Measurements from ENCODE around the gene CYP26B1.

The CYP26B1 gene

DNA sequence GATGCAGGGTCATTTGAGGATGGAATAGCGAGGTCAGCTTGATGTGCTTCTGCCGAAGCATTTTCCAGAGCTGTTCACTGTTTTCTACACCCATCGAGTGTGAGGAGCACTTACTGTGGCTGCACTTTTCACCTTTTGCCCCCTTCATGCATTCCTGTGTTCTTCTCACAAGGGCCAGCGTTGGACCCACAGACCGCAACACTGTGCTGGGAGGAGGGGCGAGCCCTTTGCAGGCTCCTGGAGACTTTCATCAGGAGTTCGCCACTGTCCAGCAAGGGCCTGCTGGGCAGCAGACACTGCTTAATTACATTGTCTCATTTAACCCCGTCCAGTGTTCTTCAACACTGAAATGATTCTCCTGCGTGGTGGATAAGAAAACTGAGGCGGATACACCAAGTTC, 29.9 kb downstream of the CYP26B1 start:
- no peak overlapping the region for H3K27ac ChIP-seq (ENCODE audit: low read depth, low read length)
- no peaks in the 10 kb centered on the region for H3K27me3 ChIP-seq (ENCODE audit: control insufficient read depth in 1 of 2, insufficient read depth in 2 of 2, low read length in 2 of 2)
- no peaks in the 10 kb centered on the region for H3K36me3 ChIP-seq (ENCODE audit: control insufficient read depth in 1 of 2, insufficient read depth in 2 of 2, low read length in 2 of 2)
- H3K4me3 ChIP-seq (ENCODE audit: low read depth in 1 of 2, low read length in 2 of 2), result no peak overlapping the region
- peaks cover 0 to 4% of the 10 kb centered on the region in 2 donors for H3K4me1 ChIP-seq (ENCODE audit: control insufficient read depth in 1 of 2, insufficient read depth in 2 of 2, low read length in 2 of 2)
- H3K9ac ChIP-seq (ENCODE audit: low read depth in 1 of 2, low read length in 2 of 2), result no peak overlapping the region
- H3K9me3 ChIP-seq (ENCODE audit: control insufficient read depth in 1 of 2, low read length in 2 of 2), result no peaks in the 10 kb centered on the region

DNA sequence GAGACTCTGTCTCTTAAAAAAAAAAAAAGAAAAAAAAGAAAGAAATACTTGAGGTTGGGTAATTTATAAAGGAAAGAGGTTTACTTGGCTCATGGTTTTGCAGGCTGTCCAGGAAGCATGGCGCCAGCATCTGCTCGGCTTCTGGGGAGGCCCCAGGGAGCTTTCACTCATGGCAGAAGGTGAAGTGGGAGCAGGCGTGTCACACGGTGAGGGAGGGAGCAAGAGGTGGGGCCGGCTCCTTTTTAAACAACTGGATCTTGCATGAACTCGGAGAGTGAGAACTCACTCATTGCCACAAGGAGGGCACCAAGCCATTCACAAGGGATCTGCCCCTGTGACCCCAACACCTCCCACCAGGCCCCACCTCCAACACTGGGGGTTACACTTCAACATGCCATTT, 30.6 kb downstream of the CYP26B1 start:
- Histone ChIP-seq H3K9ac (ENCODE audit: low read depth in 1 of 2, low read length in 2 of 2) (no peak overlapping the region), H3K4me1 (ENCODE audit: control insufficient read depth in 1 of 2, insufficient read depth in 2 of 2, low read length in 2 of 2) (peaks cover 0 to 4% of the 10 kb centered on the region in 2 donors), H3K36me3 (ENCODE audit: control insufficient read depth in 1 of 2, insufficient read depth in 2 of 2, low read length in 2 of 2) (no peaks in the 10 kb centered on the region), H3K4me3 (ENCODE audit: low read depth in 1 of 2, low read length in 2 of 2) (no peak overlapping the region), H3K27me3 (ENCODE audit: control insufficient read depth in 1 of 2, insufficient read depth in 2 of 2, low read length in 2 of 2) (no peaks in the 10 kb centered on the region), H3K9me3 (ENCODE audit: control insufficient read depth in 1 of 2, low read length in 2 of 2) (no peaks in the 10 kb centered on the region), H3K27ac (ENCODE audit: low read depth, low read length) (no peak overlapping the region)

DNA sequence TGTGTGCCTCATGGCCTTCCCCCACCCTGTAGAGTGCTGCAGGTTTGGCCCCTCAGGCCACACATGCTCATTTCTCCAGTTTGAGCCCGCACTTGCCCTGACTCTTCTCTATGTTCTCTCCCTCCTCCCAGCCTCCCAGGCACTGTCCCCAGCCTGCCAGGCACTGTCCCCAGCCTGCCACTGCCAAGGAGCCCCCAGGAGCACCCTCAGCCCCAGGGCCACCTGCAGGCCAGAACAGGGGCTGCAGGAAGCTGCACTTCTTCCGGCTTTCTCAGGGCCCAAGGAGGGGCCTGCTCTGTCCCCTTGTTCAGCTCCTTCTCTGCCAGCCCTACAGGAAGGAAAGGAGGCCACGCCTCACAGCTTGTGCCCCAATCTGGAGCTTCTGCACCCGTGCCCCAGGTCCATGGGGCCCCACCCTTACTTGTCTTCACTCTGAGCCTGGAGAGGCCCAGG, 31.6 kb downstream of the CYP26B1 start:
- Histone ChIP-seq H3K27me3 (ENCODE audit: control insufficient read depth in 1 of 2, insufficient read depth in 2 of 2, low read length in 2 of 2) (no peaks in the 10 kb centered on the region), H3K27ac (ENCODE audit: low read depth, low read length) (no peak overlapping the region), H3K36me3 (ENCODE audit: control insufficient read depth in 1 of 2, insufficient read depth in 2 of 2, low read length in 2 of 2) (no peaks in the 10 kb centered on the region), H3K9me3 (ENCODE audit: control insufficient read depth in 1 of 2, low read length in 2 of 2) (no peaks in the 10 kb centered on the region), H3K4me3 (ENCODE audit: low read depth in 1 of 2, low read length in 2 of 2) (no peak overlapping the region), H3K9ac (ENCODE audit: low read depth in 1 of 2, low read length in 2 of 2) (no peak overlapping the region), H3K4me1 (ENCODE audit: control insufficient read depth in 1 of 2, insufficient read depth in 2 of 2, low read length in 2 of 2) (peaks cover 0 to 4% of the 10 kb centered on the region in 2 donors)

DNA sequence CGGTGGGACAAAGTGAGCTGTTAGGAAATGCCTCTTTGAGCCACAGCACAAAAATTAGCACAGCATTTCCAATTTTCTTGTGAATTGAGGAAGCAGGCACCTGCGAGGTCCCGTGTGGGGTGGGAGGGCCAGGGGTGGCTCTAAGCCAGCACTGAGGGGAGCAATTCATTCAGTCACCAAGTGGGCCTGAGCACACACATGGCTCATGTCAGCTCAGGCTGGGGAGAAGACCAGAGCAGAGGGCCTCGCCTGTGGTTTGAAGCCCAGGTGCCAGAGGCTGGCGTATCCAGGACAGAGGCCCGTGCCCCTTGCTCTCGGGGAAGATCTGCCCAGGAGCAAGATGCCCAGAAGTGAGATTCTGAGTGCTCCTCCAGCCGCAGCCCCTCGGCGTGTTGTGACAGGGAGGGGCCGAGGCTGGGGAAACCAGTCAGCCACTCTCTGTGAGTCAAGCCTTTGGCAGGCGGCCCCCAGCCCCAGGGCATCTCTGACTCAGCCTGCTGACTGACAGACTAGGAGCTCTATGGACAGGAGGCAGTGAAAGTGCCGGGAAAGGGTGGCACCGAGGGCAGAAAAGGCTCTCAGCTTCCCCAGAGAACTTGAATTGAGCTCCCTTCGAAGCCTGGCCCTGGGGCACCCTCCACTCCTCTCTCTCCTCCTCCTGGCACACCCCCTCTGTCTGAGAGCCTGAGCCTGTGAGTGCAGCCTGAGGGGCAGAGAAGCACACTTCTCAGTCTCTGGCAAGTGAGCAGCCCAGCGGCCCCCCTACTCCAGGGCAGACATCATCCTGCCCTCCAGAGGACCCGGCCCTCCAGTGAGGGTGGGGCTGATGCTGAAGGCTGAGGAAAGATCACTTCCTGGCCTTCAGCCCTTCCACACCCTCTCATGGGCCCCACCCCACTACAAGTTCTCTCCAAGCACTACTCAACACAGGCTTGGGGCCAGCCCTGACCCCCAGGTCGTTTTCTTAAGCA, 32.3 kb downstream of the CYP26B1 start:
- Histone ChIP-seq H3K4me1 (ENCODE audit: control insufficient read depth in 1 of 2, insufficient read depth in 2 of 2, low read length in 2 of 2) (peaks cover 0 to 4% of the 10 kb centered on the region in 2 donors), H3K4me3 (ENCODE audit: low read depth in 1 of 2, low read length in 2 of 2) (no peak overlapping the region), H3K27ac (ENCODE audit: low read depth, low read length) (no peak overlapping the region), H3K9me3 (ENCODE audit: control insufficient read depth in 1 of 2, low read length in 2 of 2) (no peaks in the 10 kb centered on the region), H3K9ac (ENCODE audit: low read depth in 1 of 2, low read length in 2 of 2) (no peak overlapping the region), H3K27me3 (ENCODE audit: control insufficient read depth in 1 of 2, insufficient read depth in 2 of 2, low read length in 2 of 2) (no peaks in the 10 kb centered on the region), H3K36me3 (ENCODE audit: control insufficient read depth in 1 of 2, insufficient read depth in 2 of 2, low read length in 2 of 2) (no peaks in the 10 kb centered on the region)

DNA sequence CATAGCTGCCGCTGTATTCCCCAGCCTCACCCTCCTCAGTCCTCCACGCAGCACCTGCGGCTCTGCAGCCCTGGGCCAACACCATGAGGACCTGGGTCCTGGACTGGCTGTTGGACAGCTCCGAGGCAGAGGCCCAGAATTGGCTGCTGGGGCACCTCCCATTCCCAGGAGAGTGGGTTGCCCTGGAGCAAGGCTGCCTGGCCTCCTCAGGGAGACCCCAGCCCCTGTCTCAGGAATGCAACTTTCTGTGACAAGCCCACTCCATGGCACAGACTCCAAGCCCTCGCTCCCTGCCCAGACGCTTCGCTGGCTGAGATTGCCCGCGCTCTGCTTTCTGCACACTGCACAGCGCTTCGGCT, 33.0 kb downstream of the CYP26B1 start:
- Histone ChIP-seq H3K27ac (ENCODE audit: low read depth, low read length) (no peak overlapping the region), H3K9me3 (ENCODE audit: control insufficient read depth in 1 of 2, low read length in 2 of 2) (no peaks in the 10 kb centered on the region)

DNA sequence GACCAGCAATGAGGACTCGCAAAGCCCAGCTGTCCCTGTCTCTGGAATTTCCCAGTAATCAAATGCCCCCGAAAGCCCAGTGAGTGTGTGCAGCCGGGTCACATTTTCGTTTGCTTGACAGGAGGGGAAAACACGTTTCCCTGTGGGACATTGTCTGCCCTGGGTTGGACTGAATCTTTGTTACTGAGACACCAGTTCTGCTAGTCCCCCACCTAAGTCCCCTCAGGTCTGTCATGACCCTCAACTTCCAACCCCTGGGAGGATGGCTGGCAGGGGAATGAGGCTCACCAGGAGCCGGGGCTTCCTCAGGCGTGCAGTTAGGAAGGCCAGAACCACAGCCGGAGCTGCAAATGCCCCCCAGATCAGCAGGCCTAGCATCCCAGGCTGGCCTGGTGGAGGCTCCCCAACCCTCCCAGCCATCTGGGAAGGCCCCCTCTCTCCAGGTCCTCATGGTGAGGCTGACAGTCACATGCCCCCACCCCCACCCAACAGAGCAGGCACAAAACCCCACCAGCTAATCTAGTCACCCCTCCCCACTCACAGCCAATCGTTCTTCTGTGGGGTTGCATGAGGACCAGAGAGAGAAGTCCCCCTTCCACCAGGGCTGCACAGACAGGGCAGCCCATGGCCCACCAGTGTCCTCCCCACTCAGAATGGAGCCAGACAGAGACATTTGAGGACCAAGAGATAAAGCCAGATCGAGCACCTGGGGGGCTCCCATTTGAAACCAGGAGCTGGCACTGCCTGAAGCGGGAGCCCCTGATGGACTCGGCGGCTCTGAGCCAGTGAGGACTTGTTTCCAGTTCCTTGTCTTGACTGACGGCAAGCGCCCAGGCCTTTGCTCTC, 33.6 kb downstream of the CYP26B1 start:
- H3K27ac ChIP-seq (ENCODE audit: low read depth, low read length), result no peak overlapping the region
- H3K36me3 ChIP-seq (ENCODE audit: control insufficient read depth in 1 of 2, insufficient read depth in 2 of 2, low read length in 2 of 2), result no peaks in the 10 kb centered on the region
- H3K27me3 ChIP-seq (ENCODE audit: control insufficient read depth in 1 of 2, insufficient read depth in 2 of 2, low read length in 2 of 2), result no peaks in the 10 kb centered on the region

More for the DNA sequence above, 33.0 kb downstream of the CYP26B1 start:
- Histone ChIP-seq H3K36me3 (ENCODE audit: control insufficient read depth in 1 of 2, insufficient read depth in 2 of 2, low read length in 2 of 2) (no peaks in the 10 kb centered on the region), H3K27me3 (ENCODE audit: control insufficient read depth in 1 of 2, insufficient read depth in 2 of 2, low read length in 2 of 2) (no peaks in the 10 kb centered on the region), H3K9ac (ENCODE audit: low read depth in 1 of 2, low read length in 2 of 2) (no peak overlapping the region), H3K4me3 (ENCODE audit: low read depth in 1 of 2, low read length in 2 of 2) (no peak overlapping the region), H3K4me1 (ENCODE audit: control insufficient read depth in 1 of 2, insufficient read depth in 2 of 2, low read length in 2 of 2) (peaks cover 0 to 4% of the 10 kb centered on the region in 2 donors)

DNA sequence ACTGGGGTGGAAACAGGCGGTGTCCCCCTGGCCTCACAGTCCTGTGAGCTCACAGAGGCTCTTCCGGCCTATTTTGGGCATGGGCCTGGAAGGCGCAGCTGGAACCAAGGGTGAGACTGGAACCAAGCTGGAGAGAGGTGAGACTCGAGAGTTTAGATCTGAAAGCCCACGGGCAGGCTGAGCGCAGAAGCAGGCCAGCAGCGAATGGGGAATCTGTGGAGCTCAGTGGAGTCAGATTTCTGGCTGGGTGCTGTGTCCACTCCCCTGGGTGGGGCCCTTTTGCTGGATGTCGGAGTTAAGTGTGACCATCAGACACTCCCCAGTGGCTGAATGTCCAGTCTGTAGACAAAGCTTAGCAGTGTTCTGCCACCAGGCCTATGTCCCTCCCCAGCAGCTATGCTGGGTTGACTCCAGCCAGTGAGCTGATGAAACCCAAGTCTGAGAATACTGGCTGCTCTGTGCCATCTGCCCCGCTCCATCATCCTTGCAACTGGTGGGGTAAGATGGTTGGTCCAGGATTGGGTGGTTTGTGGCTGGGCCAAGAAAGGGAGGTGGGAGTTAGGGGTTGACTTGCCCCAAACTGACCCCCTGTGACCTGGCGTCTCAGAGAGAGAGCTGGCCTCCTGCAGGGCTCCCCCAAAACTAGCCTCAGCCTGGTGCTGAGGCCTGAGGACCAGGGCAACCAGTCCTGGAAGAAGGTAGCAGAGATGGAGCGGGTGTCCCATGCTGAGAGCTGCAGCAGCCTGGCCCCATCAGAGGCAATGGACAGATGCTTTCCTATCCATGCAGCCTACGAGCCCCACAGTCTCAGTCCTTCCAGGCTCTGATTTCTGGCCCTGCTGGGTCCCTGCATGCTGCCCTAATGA, 34.4 kb downstream of the CYP26B1 start:
- Histone ChIP-seq H3K27me3 (ENCODE audit: control insufficient read depth in 1 of 2, insufficient read depth in 2 of 2, low read length in 2 of 2) (no peaks in the 10 kb centered on the region), H3K36me3 (ENCODE audit: control insufficient read depth in 1 of 2, insufficient read depth in 2 of 2, low read length in 2 of 2) (no peaks in the 10 kb centered on the region), H3K27ac (ENCODE audit: low read depth, low read length) (no peak overlapping the region), H3K9ac (ENCODE audit: low read depth in 1 of 2, low read length in 2 of 2) (no peak overlapping the region), H3K4me1 (ENCODE audit: control insufficient read depth in 1 of 2, insufficient read depth in 2 of 2, low read length in 2 of 2) (peaks cover 0 to 4% of the 10 kb centered on the region in 2 donors), H3K4me3 (ENCODE audit: low read depth in 1 of 2, low read length in 2 of 2) (no peak overlapping the region), H3K9me3 (ENCODE audit: control insufficient read depth in 1 of 2, low read length in 2 of 2) (no peaks in the 10 kb centered on the region)

More for the DNA sequence above, 33.6 kb downstream of the CYP26B1 start:
- no peak overlapping the region for H3K9ac ChIP-seq (ENCODE audit: low read depth in 1 of 2, low read length in 2 of 2)
- H3K9me3 ChIP-seq (ENCODE audit: control insufficient read depth in 1 of 2, low read length in 2 of 2), result no peaks in the 10 kb centered on the region
- H3K4me1 ChIP-seq (ENCODE audit: control insufficient read depth in 1 of 2, insufficient read depth in 2 of 2, low read length in 2 of 2), result peaks cover 0 to 4% of the 10 kb centered on the region in 2 donors
- H3K4me3 ChIP-seq (ENCODE audit: low read depth in 1 of 2, low read length in 2 of 2), result no peak overlapping the region

DNA sequence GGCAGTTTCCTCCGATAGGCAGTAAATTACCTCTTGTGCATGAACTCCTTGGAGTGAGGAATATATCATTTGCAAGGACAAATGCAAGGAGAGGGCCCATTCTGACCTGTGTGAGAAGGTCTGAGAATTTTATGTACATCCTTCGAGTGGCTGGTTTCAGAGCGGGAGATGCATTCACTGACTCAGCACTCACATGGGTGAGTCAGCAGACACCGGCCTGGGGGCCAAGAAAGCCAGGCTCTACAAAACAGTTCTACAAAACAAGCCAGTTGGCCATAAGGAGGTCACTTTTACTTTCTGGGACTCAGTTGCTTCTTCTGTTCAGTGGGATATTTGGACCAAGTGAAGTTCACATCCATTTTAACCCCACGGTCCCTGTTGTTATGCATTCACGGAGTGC, 35.3 kb downstream of the CYP26B1 start:
- Histone ChIP-seq H3K27ac (ENCODE audit: low read depth, low read length) (no peak overlapping the region), H3K4me1 (ENCODE audit: control insufficient read depth in 1 of 2, insufficient read depth in 2 of 2, low read length in 2 of 2) (peaks cover 0 to 4% of the 10 kb centered on the region in 2 donors), H3K9me3 (ENCODE audit: control insufficient read depth in 1 of 2, low read length in 2 of 2) (no peaks in the 10 kb centered on the region)

DNA sequence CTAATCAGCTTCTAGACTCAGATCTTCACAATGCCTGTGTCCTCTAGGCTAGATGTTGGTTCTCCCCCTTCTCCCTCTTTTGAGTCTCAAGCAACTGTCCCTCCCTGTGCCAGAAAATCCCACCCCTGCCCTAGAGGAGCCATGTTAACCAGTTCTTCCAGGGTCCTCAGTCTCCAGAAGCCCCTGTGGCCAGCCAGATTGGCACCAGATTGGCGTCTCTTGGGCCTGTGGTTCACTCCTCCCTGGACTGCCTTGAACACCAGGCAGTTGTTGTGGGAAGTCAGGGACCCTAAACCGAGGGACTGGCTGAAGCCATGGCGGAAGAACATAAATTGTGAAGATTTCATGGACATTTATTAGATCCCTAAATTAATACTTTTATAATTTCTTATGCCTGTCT, 36.6 kb downstream of the CYP26B1 start:
- Histone ChIP-seq H3K9ac (ENCODE audit: low read depth in 1 of 2, low read length in 2 of 2) (no peak overlapping the region), H3K27ac (ENCODE audit: low read depth, low read length) (no peak overlapping the region), H3K9me3 (ENCODE audit: control insufficient read depth in 1 of 2, low read length in 2 of 2) (no peaks in the 10 kb centered on the region), H3K4me3 (ENCODE audit: low read depth in 1 of 2, low read length in 2 of 2) (no peak overlapping the region), H3K36me3 (ENCODE audit: control insufficient read depth in 1 of 2, insufficient read depth in 2 of 2, low read length in 2 of 2) (no peaks in the 10 kb centered on the region), H3K4me1 (ENCODE audit: control insufficient read depth in 1 of 2, insufficient read depth in 2 of 2, low read length in 2 of 2) (peaks cover 0 to 3% of the 10 kb centered on the region in 2 donors), H3K27me3 (ENCODE audit: control insufficient read depth in 1 of 2, insufficient read depth in 2 of 2, low read length in 2 of 2) (peaks cover 0 to 6% of the 10 kb centered on the region in 2 donors)

More for the DNA sequence above, 35.3 kb downstream of the CYP26B1 start:
- no peak overlapping the region for H3K4me3 ChIP-seq (ENCODE audit: low read depth in 1 of 2, low read length in 2 of 2)
- H3K9ac ChIP-seq (ENCODE audit: low read depth in 1 of 2, low read length in 2 of 2), result no peak overlapping the region
- no peaks in the 10 kb centered on the region for H3K36me3 ChIP-seq (ENCODE audit: control insufficient read depth in 1 of 2, insufficient read depth in 2 of 2, low read length in 2 of 2)
- no peaks in the 10 kb centered on the region for H3K27me3 ChIP-seq (ENCODE audit: control insufficient read depth in 1 of 2, insufficient read depth in 2 of 2, low read length in 2 of 2)
